ENCODE data around the gene AQP10. TPM values are rescaled to one million over a fixed set of nuclear protein-coding genes. Genes with fewer than 3 reads are reported as not detected.

The AQP10 gene
- total and polyA plus RNA-seq, 8 donors = 0.07 to 0.09 TPM; not detected in 6

DNA sequence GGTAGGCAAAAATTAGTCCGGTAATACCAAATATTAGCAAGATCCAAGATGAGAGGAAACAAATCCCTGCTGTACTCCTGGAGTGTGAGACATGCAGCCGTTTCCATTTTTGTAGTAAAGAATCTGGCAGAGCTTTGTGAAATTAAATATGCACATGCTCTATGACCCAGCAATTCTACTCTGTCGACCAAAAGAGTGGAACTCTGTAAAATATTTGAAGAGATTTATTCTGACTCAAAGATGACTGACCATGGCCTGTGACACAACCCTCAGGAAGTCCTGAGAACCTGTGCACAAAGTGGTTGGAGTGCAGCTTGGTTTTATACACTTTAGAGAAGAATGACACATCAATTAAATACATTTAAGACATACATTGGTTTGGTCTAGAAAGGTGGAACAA, 32.2 kb upstream of the AQP10 start:
- Histone ChIP-seq H3K27ac (no peak overlapping the region), H3K27me3 (no peaks in the 10 kb centered on the region), H3K9me3 (no peaks in the 10 kb centered on the region), H3K4me3 (no peak overlapping the region), H3K36me3 (no peaks in the 10 kb centered on the region), H3K4me1 (no peaks in the 10 kb centered on the region)
- DNase-seq = no peak
- FAIRE-seq = no peak
- WGBS, 2 donors = 46 to 64% methylated on average over 3 of the region's 3 CpGs
- ATAC-seq = no peak
- TF ChIP-seq, protein P1, sequence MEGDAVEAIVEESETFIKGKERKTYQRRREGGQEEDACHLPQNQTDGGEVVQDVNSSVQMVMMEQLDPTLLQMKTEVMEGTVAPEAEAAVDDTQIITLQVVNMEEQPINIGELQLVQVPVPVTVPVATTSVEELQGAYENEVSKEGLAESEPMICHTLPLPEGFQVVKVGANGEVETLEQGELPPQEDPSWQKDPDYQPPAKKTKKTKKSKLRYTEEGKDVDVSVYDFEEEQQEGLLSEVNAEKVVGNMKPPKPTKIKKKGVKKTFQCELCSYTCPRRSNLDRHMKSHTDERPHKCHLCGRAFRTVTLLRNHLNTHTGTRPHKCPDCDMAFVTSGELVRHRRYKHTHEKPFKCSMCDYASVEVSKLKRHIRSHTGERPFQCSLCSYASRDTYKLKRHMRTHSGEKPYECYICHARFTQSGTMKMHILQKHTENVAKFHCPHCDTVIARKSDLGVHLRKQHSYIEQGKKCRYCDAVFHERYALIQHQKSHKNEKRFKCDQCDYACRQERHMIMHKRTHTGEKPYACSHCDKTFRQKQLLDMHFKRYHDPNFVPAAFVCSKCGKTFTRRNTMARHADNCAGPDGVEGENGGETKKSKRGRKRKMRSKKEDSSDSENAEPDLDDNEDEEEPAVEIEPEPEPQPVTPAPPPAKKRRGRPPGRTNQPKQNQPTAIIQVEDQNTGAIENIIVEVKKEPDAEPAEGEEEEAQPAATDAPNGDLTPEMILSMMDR (IDR thresholded peaks at IDR 0.05) = no peak
- intact Hi-C loops (cut with DNase I) = no loop called here

DNA sequence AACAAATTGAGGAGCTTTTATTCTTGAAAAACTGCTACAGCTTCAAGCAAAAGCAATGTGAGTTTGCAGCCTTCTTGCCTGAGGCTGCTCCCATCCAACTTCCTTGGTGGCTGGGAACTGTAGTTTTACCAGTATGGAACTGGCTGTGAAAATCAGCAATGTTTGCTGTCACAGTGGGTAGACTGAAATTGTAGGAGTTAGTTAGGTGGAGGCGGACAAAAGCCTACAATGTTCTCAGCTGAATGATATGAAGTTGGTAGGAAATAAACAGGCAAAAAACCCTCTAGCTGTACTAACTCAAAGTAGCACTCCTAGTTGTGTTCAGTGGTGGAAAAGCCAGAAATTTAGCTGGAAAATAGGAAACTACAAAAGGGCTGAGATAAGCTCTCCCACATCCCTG, 30.0 kb upstream of the AQP10 start:
- Histone ChIP-seq H3K4me3 (no peak overlapping the region), H3K36me3 (no peaks in the 10 kb centered on the region), H3K4me1 (no peaks in the 10 kb centered on the region), H3K9me3 (peaks cover 0 to 4% (median 0%) of the 10 kb centered on the region in 4 donors), H3K27ac (no peak overlapping the region), H3K27me3 (no peaks in the 10 kb centered on the region)
- 69 to 80% methylated on average over 1 of the region's 1 CpG for WGBS, 2 donors
- TF ChIP-seq, protein P1 (IDR thresholded peaks at IDR 0.05) = no peak
- ATAC-seq = no peak
- intact Hi-C loops (cut with DNase I) = no loop called here
- FAIRE-seq = no peak
- DNase-seq = no peak

DNA sequence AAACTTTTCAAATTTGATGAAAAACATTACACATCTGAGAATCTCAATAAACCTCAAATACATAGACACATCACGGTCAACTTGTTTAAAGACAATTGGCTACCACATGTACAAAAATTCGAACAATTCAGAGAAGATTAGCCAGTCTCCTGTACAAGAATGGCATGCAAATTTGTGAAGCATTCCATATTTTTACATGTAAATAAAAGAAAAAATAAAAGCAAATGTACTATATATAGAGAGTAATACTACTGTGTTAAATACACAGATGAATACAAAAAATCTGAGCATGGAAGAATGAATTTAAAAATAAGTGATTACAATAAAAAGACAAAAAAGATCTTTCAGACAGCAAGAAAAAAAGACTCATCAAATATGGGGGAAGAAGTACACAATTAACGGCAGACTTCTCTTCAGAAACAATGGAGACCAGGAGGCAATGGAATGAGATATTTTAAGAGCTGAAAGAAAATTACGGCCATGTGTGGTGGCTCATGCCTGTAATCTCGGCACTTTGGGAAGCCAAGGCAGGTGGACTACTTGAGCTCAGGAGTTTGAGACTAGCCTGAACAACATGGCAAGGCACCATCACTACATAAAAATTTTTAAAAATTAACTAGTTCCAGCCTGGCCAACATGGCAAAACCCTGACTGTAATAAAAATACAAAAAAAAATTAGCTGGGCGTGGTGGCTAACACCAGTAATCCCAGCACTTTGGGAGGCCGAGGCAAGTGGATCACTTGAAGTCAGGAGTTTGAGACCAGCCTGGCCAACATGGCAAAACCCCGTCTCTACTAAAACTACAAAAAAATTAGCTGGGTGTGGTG, 25.3 kb upstream of the AQP10 start:
- peaks cover 0 to 4% (median 0%) of the 10 kb centered on the region in 4 donors for H3K9me3 ChIP-seq
- H3K27me3 ChIP-seq = no peaks in the 10 kb centered on the region
- no peaks in the 10 kb centered on the region for H3K36me3 ChIP-seq
- TF ChIP-seq, protein P1 (IDR thresholded peaks at IDR 0.05) = no peak
- ATAC-seq (no peak), DNase-seq (no peak), FAIRE-seq (no peak)
- no peak overlapping the region for H3K4me3 ChIP-seq
- intact Hi-C loops (cut with DNase I) = no loop called here
- no peaks in the 10 kb centered on the region for H3K4me1 ChIP-seq
- H3K27ac ChIP-seq = no peak overlapping the region
- 68 to 75% methylated on average over 8 of the region's 8 CpGs for WGBS, 2 donors

- Histone ChIP-seq H3K4me3 (no peak overlapping the region), H3K27ac (no peak overlapping the region), H3K4me1 (no peaks in the 10 kb centered on the region), H3K27me3 (no peaks in the 10 kb centered on the region), H3K36me3 (no peaks in the 10 kb centered on the region), H3K9me3 (no peaks in the 10 kb centered on the region)
- TF ChIP-seq, protein P1 (IDR thresholded peaks at IDR 0.05) = no peak
- 75 to 95% methylated on average over 1 of the region's 1 CpG for WGBS, 2 donors
- DNase-seq (no peak), ATAC-seq (no peak), FAIRE-seq (no peak)
- intact Hi-C loops (cut with DNase I) = no loop called here
Observed at GRCh38 chr1:154301582-154301981, 19.3 kb upstream of the AQP10 start.

DNA sequence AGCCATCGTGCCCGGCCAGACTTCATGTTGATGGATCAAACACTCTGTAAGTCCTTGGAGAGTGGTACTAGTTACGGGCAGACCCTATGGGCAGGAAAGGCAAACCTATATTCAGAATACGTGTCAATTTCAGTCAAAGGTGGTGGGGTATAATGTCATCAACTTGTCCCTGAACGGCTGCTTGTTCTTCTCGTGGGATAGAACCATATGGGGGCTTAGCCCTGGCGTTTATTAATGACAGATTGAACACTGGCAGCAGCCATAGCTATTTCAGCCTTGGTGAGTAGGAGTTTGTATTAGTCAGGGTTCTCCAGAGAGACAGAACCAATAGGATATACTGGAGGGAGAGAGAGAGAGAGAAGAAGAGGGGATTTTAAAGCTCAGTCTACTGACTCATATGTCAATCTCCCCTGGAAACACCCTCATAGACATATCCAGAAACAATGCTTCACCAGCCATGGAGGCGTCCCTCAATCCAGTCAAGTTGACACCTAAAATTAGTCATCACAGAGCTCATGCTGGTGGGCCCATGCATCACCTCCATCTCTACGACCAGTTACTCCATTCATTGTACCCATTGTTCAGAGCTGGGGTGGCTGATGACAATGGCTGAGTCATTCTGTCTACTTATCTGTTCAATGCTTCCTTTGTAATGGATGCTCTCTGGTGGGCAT, 16.1 kb upstream of the AQP10 start:
- TF ChIP-seq, protein P1 (IDR thresholded peaks at IDR 0.05) = no peak
- DNase-seq = no peak
- no peak overlapping the region for H3K27ac ChIP-seq
- ATAC-seq = no peak
- H3K9me3 ChIP-seq = no peaks in the 10 kb centered on the region
- no peaks in the 10 kb centered on the region for H3K36me3 ChIP-seq
- no peak overlapping the region for H3K4me3 ChIP-seq
- H3K4me1 ChIP-seq = no peaks in the 10 kb centered on the region
- 47 to 61% methylated on average over 9 of the region's 9 CpGs for whole genome bisulfite sequencing, 2 donors
- H3K27me3 ChIP-seq = no peaks in the 10 kb centered on the region
- no peak for FAIRE-seq
- intact Hi-C loops (cut with DNase I) = no loop called here

All from pancreas (tissue), 10 donors.